Prostate gland (tissue), 2 donors: ENCODE results near the gene JSRP1.

Source experiments
- POLR2A ChIP-seq: fragments of 450-650 bp; IDR thresholded peaks from one replicate; pipeline ENCODE4 v1.6.1; 2016; ENCODE audit warnings: antibody characterized with exemption, mild to moderate bottlenecking
- POLR2AphosphoS5 ChIP-seq: sonication (generic); formaldehyde crosslinking; IDR thresholded peaks from one replicate; pipeline ENCODE4 v1.6.1; 2017; ENCODE audit warnings: antibody characterized with exemption
- TF ChIP-seq, protein P1 (sequence below), 4 experiments: fragments of 200-600 bp in 2 of 4; fragments of 450-650 bp in 2 of 4; sonication (generic) in 2 of 4; IDR thresholded peaks; 1 replicate in 3 of 4; 2 replicates in 1 of 4; pipeline ENCODE4 v1.5.1; 2016 to 2019; ENCODE audit warnings: antibody characterized with exemption in 4 of 4, mild to moderate bottlenecking in 2 of 4, moderate library complexity in 2 of 4

DNA sequence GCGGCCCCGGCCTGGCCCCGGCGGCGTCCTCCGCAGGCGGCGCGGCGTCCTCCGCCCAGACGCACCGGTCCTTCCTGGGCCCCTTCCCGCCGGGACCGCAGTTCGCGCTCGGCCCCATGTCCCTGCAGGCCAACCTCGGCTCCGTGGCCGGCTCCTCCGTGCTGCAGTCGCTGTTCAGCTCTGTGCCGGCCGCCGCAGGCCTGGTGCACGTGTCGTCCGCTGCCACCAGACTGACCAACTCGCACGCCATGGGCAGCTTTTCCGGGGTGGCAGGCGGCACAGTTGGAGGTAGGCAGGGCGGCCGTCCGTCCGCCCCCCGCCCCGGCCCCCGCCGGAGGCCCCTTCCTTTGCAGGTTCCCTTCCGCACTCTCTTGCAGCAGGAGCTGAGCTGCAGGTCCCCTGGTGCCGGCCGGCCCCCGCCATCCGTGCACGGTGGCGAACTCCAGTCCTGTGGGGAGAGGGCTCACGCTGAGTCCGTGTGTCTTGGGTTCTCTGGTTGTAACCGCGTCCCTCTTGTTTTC is 29.3 kb downstream of the JSRP1 start:
- TF ChIP-seq POLR2A (no peak), POLR2AphosphoS5 (no peak)
- TF ChIP-seq, protein P1, sequence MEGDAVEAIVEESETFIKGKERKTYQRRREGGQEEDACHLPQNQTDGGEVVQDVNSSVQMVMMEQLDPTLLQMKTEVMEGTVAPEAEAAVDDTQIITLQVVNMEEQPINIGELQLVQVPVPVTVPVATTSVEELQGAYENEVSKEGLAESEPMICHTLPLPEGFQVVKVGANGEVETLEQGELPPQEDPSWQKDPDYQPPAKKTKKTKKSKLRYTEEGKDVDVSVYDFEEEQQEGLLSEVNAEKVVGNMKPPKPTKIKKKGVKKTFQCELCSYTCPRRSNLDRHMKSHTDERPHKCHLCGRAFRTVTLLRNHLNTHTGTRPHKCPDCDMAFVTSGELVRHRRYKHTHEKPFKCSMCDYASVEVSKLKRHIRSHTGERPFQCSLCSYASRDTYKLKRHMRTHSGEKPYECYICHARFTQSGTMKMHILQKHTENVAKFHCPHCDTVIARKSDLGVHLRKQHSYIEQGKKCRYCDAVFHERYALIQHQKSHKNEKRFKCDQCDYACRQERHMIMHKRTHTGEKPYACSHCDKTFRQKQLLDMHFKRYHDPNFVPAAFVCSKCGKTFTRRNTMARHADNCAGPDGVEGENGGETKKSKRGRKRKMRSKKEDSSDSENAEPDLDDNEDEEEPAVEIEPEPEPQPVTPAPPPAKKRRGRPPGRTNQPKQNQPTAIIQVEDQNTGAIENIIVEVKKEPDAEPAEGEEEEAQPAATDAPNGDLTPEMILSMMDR (IDR thresholded peaks at IDR 0.05) = no peak
